Stimulated activated CD4-positive, alpha-beta T cell treated with anti-CD3 and anti-CD28 coated beads, TNF-alpha, amount 100 ng/mL, for 48 hours (primary cell): Measurements from ENCODE around the gene RALY.
"Not testable (repeated sequence)": the region's sequence is repeated elsewhere in the genome, so short reads cannot be mapped to it uniquely, and the experiment has no call there.

Source experiments
- DNase-seq, 3 donors: peaks; one replicate each; pipeline ENCODE4 v3.0.0-alpha.2; 2020; ENCODE audit warnings: low read depth in 3 of 3

RALY gene

GRCh38 chr20:34133365-34133860 lies 139.7 kb downstream of the RALY start:
- not testable (repeated sequence) for DNase-seq
